OCI-M2 (cell line): ENCODE data around the gene CCNJL.
"Not testable (repeated sequence)": the region's sequence is repeated elsewhere in the genome, so short reads cannot be mapped to it uniquely, and the experiment has no call there.

Experiments used
- DNase-seq: peaks from one replicate; lab custom pipeline; 2025; ENCODE audit not compliant: unreplicated experiment; lab: John Stamatoyannopoulos, UW

The CCNJL gene

GRCh38 chr5:160312134-160312959 is at the start of gene CCNJL:
Gene CCNJL (minus strand): TSS chr5:160312564. CDS start chr5:160311923, 641 bp downstream.
- DNase-seq = peak; percentile 3

DNA sequence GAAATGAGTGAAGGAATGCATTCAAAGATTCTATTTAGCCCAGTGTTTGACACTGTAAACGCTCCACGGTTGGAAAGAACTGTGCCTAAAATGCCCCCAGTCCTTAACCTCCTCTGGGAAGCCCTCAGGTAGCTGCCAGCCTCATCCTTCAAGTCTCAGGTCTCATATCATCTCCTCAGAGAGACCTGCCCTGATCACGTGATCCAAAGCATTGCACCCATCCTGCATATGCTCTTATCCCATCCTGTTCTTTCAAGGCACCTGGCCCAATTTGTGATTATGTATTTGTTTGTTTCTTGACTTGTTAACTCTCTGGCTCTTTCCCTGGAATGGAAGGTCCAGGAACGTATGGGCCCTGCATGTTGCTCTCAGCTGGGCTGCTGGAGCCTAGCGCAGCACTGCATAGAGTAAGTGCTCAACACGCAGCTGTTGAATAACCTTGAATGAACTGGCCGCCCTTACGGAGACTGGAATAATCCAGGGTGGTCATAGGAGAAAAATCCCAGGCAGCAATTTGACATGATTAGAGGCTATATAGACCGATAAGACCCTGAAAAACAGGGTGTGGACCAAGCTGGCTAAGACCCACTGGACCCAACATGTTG is 49.4 kb upstream of the CCNJL start:
- DNase-seq = no peak

- no peak for DNase-seq
Measured at GRCh38 chr5:160360310-160360709, 47.9 kb upstream of the CCNJL start.

DNA sequence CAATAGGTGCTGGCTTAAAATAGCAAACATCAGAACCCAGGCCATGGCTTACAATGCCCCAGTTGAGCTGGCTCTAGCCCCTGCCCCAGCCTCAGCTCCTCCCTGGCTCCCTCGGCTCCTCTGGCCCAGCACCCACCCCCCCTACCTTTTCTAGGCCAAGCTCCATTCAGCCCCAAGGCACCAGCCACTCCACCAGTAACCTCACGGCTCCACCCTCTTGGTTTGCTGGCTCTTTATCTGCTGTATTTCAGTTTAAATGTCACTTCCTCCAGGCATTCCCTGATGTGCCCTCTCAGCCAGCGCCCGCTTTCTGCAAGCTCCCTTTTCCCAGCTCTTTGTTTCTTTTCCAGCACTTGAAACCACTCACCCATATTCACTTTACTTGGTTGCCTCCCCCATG is 47.5 kb upstream of the CCNJL start:
- DNase-seq = no peak

DNA sequence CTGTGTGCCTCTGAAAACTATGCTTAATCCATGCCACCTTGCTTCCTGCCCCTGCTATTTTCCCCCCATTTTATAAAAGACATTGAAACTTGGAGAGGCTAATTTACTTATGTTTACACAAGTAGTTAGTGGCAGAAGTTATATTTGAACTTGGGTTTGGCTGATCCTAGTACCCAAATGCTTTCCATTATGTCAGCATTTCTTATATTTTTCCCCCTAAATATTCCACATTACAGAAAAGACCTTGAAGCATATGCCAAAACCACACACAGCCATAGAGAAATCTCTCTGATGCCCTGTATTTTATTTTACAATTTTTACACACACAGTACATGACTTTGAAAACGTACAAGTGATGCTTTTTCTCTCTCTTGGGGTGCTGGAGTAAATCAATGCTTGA is 46.9 kb upstream of the CCNJL start:
- no peak for DNase-seq

DNA sequence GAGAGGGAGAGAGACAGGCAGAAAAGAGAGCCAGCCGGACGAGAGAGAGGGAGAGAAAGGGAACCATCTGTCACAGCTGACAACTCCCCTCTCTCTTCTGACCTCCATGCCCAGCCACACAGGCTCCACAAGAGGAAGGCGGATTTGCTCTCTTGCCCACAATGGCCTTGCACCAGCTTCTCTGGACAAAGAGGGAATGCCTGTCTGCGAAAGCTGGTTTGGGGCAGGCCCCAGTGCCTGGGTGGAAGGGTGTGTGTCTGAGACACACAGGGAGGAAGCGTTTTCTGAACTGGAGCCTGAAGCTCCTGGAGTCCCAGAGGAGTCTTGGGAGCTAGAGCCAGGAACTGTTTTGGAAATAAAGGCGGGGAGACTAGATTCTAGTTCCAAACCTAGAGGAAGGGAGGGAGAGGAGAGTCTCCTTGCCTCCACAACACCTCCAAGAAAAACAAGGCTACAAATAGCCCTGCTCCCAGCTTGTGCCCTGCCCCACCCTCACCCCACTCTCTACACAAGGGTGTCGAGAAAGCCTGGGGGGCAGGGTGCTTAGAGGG is 45.6 kb upstream of the CCNJL start:
- DNase-seq = no peak

DNA sequence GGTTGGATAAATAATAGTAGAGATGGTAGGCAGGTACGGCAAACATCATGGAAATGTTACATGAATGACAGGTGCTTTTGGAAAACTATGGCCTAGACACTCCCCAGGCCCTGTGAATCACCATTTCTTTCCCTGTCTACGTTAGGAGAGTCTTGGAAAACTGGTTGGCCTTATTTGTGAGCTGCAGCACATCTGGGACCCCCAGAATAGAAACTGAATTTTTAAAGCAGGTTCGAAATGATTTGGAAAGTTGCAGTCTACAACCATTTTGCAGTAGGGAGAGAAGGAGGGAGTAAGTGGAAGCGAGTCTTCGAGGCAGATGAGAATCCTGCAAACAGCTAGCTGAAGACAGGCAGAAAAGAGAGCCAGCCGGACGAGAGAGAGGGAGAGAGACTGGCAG is 45.0 kb upstream of the CCNJL start:
- no peak for DNase-seq

- DNase-seq = no peak
Measured at GRCh38 chr5:160356550-160357347, 44.4 kb upstream of the CCNJL start.

- no peak for DNase-seq
Measured at GRCh38 chr5:160354666-160355065, 42.3 kb upstream of the CCNJL start.

- DNase-seq = no peak
Measured at GRCh38 chr5:160353379-160353778, 41.0 kb upstream of the CCNJL start.

DNA sequence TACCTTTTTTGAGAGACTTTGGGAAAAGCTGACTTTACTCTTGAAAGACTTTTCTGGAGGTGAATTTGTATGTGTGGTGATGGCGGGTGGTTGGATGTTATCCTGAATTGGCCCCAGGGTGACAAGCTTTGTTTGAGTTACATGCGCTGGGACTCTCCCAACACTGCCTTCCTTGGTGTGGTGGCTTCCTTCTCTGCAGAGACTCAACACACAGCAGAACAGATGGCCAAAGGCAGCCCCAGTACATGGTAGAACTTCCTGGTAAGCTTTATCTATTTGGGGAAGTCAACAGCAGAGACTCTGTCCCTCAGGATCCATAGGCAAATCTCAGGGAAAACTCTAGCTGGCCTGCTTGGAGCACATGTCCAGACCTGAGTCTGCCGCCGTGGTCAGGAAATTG is 39.9 kb upstream of the CCNJL start:
- no peak for DNase-seq

DNA sequence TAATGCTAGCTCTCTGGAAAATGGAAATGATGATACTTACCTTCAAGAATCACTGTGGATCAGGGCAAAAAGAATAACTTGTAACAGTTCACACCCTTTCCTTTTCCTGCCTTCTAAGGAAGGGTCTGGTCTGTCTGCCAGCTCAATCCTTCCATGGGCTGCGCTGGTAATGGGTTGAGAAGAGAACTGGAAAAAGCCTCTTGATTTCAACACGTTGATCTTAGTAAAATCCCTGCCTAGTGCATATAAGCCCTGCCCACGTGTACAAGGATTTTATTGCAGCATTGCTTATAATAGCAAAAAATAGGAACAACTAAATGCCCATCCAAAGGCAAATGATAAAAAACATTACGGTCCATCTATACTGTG is 37.6 kb upstream of the CCNJL start:
- DNase-seq = no peak

DNA sequence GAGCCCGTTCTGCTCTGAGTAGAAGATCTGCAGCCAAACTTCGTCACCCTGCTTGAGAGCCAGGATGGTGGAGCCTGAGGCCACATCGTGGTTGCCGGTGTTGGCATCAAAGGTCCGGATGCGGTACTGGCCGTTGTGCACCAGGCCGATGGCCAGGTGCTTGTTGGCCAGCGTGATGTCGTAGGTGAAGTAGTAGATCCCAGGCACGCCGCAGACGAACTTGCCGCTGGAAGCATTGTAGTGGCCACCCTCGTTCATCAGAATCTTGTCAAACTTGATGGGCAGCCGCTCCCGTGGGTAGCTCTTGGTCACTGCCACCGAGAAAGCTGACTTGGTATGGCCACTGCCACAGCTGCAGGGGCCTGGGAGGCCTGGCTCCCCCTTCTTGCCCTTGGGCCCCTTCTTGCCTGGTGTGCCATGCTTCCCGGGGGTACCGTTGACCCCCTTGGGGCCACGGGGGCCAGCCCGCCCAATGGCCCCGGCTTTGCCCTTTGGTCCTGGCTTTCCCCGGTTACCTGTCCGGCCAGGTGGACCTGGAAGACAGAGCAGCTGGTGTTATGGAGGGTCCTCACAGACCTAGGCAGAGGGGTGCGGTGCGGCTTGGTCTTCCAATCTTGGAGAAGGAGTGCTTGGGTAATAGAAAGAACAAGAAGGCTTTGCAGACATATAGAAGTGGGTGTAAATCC is 37.0 kb upstream of the CCNJL start:
- DNase-seq = no peak

DNA sequence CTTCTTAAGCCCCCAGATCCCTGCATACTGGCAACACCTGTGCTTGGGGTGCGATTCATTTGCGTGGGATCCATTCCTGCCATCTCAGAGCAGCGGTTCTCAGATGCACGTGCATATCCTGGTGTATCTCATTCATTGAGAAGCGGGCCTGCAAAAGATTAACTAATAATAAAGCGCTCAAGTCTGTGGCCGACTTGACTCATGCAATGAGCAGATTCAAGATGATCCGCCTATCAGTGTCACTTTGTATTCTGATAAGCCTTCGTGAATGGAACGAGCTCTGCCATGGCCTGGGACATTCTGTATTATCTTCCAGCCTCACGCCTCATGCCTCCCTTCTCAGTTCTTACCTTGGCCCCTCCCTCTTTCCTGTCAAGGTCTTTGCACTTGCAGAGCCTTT is 35.7 kb upstream of the CCNJL start:
- no peak for DNase-seq

- no peak for DNase-seq
Measured at GRCh38 chr5:160347448-160347847, 35.1 kb upstream of the CCNJL start.

DNA sequence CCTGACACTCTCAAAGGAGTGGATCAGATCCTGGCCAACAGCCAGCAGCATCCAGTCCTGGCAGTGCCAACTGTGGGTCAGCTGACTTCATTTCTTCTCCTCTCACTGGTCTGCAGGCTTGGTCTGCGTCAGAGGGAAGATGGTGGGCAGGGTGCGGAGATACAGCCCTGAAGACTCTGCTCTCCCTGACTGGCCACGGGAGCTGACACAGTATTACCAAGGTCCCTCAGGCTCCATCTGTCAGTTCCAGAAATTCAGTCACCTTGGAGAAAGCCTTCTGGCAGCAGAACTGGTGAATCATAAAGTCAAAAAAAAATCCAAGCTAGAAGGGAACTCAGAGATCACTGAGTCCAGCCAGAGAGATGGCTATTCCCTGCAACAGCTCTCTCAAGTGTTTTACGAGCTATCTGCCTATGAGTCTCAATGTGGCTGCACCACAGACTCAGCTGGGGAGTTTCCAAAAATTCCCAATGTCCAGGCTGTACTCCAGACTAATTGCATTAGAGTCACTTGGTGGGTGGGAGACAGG is 30.1 kb upstream of the CCNJL start:
- no peak for DNase-seq

GRCh38 chr5:160341309-160341870 is 29.0 kb upstream of the CCNJL start:
- DNase-seq = no peak

GRCh38 chr5:160340513-160340912 is 28.1 kb upstream of the CCNJL start:
- DNase-seq = not testable (repeated sequence)

DNA sequence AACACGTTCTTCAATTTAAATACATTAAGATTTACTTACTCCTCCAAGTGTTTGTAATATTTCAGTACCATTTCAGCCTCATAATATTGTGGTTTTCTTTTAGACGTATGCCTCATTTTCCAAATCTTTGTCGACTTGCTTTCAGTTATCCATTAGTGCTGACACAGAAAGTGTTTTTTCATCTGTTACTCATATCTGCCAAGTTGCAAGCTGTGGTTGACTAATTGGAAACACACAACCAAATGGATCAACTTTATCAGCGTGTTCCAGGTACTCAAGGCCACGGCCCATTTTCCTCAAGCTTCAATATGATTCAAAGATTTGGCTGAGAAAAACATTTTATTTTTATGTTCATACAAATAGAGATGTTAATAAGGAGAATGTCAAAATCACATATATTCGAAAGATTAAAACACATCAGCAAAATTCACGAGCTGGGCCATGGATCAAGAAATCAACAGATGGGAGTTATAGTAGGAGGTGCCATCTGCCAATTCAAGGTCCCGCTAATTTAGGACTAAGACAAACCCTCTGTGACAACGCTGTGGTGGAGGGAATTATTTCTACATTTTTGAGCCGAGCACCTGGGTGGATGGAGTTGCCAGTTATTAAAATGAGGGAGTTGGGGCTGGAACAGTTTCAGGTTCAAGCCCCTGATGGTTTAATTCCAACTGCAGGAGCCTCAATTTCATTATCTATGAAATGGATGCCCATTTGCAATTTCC is 27.2 kb upstream of the CCNJL start:
- DNase-seq = no peak

DNA sequence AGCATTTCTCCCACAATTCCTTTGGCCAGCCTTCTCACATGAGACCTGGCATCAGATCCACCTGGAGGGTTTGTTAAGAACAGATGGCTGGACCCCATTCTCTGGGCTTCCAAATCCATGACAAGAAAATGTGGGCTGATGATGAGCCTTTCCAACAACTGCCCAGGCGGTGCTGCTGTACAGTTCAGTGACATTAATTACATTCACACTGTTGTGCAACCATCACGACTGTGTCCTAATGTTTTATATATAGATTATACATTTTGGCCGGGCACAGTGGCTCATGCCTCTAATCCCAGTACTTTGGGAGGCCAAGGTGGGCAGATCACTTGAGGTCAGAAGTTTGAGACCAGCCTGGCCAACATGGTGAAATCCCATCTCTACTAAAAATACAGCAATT is 22.4 kb upstream of the CCNJL start:
- not testable (repeated sequence) for DNase-seq
